T1000 (cell line): ENCODE results near the gene TEN1.

Source experiments
- DNase-seq: peaks from one replicate; lab custom pipeline; 2025; ENCODE audit warnings: mixed read lengths; lab: John Stamatoyannopoulos, UW

TEN1 gene

GRCh38 chr17:76007131-76007849 lies 28.2 kb downstream of the TEN1 start:
- DNase-seq = no peak

- no peak for DNase-seq
Measured at GRCh38 chr17:76007850-76008165, 28.8 kb downstream of the TEN1 start.

GRCh38 chr17:76008208-76008607 lies 29.2 kb downstream of the TEN1 start:
- no peak for DNase-seq

GRCh38 chr17:76008630-76009425 lies 29.8 kb downstream of the TEN1 start:
- DNase-seq = no peak

GRCh38 chr17:76009447-76009846 lies 30.4 kb downstream of the TEN1 start:
- no peak for DNase-seq

GRCh38 chr17:76009969-76010661 lies 31.1 kb downstream of the TEN1 start:
- DNase-seq = no peak

- DNase-seq = no peak
Measured at GRCh38 chr17:76011951-76012350, 32.9 kb downstream of the TEN1 start.

- no peak for DNase-seq
Measured at GRCh38 chr17:76013377-76013932, 34.4 kb downstream of the TEN1 start.

GRCh38 chr17:76014100-76014924 lies 35.3 kb downstream of the TEN1 start:
- peak; percentile 51 for DNase-seq

- DNase-seq = no peak
Measured at GRCh38 chr17:76014925-76015261, 35.9 kb downstream of the TEN1 start.

- DNase-seq = no peak
Measured at GRCh38 chr17:76017481-76018339, 38.7 kb downstream of the TEN1 start.

GRCh38 chr17:76018340-76018680 lies 39.3 kb downstream of the TEN1 start:
- DNase-seq = no peak

GRCh38 chr17:76018801-76019200 lies 39.8 kb downstream of the TEN1 start:
- no peak for DNase-seq

GRCh38 chr17:76019833-76020467 lies 40.9 kb downstream of the TEN1 start:
- no peak for DNase-seq

- no peak for DNase-seq
Measured at GRCh38 chr17:76022285-76022684, 43.2 kb downstream of the TEN1 start.

GRCh38 chr17:76022973-76023899 lies 44.2 kb downstream of the TEN1 start:
- no peak for DNase-seq

GRCh38 chr17:76023900-76024237 lies 44.8 kb downstream of the TEN1 start:
- DNase-seq = no peak

- no peak for DNase-seq
Measured at GRCh38 chr17:76024353-76024752, 45.3 kb downstream of the TEN1 start.

- no peak for DNase-seq
Measured at GRCh38 chr17:76025294-76025693, 46.3 kb downstream of the TEN1 start.

GRCh38 chr17:76026714-76027158 lies 47.7 kb downstream of the TEN1 start:
- no peak for DNase-seq
